Peyer's patch (tissue), 4 donors: ENCODE measurements around the gene USP44. TPM values are rescaled to one million over a fixed set of nuclear protein-coding genes. Genes with fewer than 3 reads are reported as not detected.

Experiments
- DNase-seq, 3 donors: peaks; one replicate each; pipeline ENCODE4 v3.0.0-alpha.2; 2017 to 2019
- H3K27ac ChIP-seq, 4 donors: fragments of 200-600 bp; sonication (generic); one replicate each; pipeline ENCODE4 v1.5.1; 2016 to 2019
- H3K27me3 ChIP-seq, 2 donors: fragments of 200-600 bp; sonication (generic); one replicate each; pipeline ENCODE4 v1.5.1; 2019
- H3K36me3 ChIP-seq, 3 donors: fragments of 200-600 bp; sonication (generic); one replicate each; pipeline ENCODE4 v1.5.1; 2016 to 2019
- H3K4me1 ChIP-seq, 4 donors: fragments of 200-600 bp; sonication (generic); one replicate each; pipeline ENCODE4 v1.5.1; 2016 to 2019
- H3K4me3 ChIP-seq, 4 donors: fragments of 200-600 bp; sonication (generic); 1 replicate in 3 of 4; 2 replicates in 1 of 4; pipeline ENCODE4 v1.5.1; 2016 to 2019; ENCODE audit warnings: mild to moderate bottlenecking in 1 of 4
- H3K9me3 ChIP-seq, 4 donors: fragments of 200-600 bp; sonication (generic); one replicate each; pipeline ENCODE4 v1.5.1; 2016 to 2019; ENCODE audit warnings: mild to moderate bottlenecking in 1 of 4
- POLR2A ChIP-seq, 2 donors: fragments of 450-650 bp; IDR thresholded peaks; one replicate each; pipeline ENCODE4 v1.5.1; 2017; ENCODE audit warnings: antibody characterized with exemption in 2 of 2, mild to moderate bottlenecking in 2 of 2, moderate library complexity in 2 of 2
- total RNA-seq, 4 donors: library from RNA; depleted of rRNA; stranded (reverse); fragments of >200 nt; gene quantifications; one replicate each; pipeline ENCODE4 v1.1.0, GENCODE V29; 2016
- TF ChIP-seq, protein P1 (sequence below), 6 experiments: fragments of 450-650 bp in 4 of 6; fragments of 200-600 bp in 2 of 6; sonication (generic) in 1 of 6; IDR thresholded peaks; one replicate each; pipeline ENCODE4 v1.5.1; 2017 to 2019; ENCODE audit warnings: antibody characterized with exemption in 6 of 6, mild to moderate bottlenecking in 3 of 6, moderate library complexity in 1 of 6

Gene USP44
- total RNA-seq, 4 donors from 2014 or later: 1.2 to 2.9 TPM; not detected in 2

DNA sequence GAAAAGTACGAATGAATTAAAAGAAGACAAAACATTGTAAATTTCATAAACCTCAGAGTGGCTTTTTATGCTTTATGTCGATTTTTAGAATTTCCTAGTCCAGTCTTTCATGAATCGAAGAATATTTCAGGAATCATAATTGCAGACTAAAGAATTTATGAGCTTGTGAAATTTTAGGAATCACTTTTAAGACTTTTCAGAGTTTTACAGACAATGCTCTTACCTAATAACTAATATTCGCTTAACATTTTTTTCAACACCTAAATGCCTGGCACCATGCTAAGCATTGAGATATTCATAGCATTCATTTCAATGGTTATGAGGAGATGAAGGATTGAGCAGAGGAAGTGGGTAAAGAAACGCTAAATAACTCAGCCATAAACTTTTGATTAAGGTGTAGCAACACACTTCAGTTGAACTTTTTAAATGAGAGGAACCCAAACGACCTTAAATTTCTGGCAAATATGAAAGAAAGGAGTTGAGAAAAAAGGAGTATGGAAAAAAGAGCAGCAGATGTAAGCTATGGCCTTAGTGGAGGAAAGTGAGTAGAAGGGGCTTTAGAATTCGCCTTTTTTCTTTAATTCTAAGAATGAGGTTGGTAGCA is 739 bp upstream of the USP44 start:
- Histone ChIP-seq H3K36me3 (no peaks in the 10 kb centered on the region), H3K4me1 (no peaks in the 10 kb centered on the region), H3K9me3 (peaks cover 0 to 6% (median 0%) of the 10 kb centered on the region in 4 donors), H3K4me3 (no peak overlapping the region), H3K27ac (no peak overlapping the region), H3K27me3 (peaks cover 0 to 14% of the 10 kb centered on the region in 2 donors)
- DNase-seq: no peak
- TF ChIP-seq, protein P1, sequence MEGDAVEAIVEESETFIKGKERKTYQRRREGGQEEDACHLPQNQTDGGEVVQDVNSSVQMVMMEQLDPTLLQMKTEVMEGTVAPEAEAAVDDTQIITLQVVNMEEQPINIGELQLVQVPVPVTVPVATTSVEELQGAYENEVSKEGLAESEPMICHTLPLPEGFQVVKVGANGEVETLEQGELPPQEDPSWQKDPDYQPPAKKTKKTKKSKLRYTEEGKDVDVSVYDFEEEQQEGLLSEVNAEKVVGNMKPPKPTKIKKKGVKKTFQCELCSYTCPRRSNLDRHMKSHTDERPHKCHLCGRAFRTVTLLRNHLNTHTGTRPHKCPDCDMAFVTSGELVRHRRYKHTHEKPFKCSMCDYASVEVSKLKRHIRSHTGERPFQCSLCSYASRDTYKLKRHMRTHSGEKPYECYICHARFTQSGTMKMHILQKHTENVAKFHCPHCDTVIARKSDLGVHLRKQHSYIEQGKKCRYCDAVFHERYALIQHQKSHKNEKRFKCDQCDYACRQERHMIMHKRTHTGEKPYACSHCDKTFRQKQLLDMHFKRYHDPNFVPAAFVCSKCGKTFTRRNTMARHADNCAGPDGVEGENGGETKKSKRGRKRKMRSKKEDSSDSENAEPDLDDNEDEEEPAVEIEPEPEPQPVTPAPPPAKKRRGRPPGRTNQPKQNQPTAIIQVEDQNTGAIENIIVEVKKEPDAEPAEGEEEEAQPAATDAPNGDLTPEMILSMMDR (IDR thresholded peaks at IDR 0.05): no peak
- no peak for TF ChIP-seq POLR2A (IDR thresholded peaks at IDR 0.05)

DNA sequence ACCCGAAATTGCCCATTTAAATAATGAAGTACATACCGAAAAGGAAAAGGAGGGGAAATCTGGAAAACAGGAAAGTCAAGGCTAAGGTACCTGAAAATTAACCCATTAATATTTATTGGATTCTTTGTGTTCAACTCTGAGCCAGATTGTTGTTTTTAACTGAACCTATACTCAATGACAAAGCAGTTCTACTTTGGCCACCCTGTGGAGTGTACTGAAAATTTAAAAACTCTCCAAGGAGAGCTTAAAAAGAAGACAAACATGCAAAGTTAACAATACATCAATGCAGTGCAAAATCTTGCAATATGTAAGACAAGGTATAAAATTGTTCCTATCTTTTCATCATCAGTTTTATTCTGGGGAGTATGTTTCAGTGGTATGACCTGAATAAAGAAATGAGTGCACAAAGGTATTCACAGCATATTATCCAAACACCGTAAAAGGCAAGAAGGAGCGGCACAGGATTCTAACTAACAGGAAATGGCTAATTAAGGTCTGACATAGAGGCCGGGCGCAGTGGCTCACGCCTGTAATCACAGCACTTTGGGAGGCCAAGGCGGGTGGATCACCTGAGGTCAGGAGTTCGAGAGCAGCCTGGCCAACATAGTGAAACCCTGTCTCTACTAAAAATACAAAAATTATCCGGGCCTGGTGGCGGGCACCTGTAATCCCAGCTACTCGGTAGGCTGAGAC is 1.7 kb downstream of the USP44 start:
- Histone ChIP-seq H3K27ac (no peak overlapping the region), H3K27me3 (peaks cover 0 to 14% of the 10 kb centered on the region in 2 donors), H3K4me1 (no peaks in the 10 kb centered on the region), H3K36me3 (no peaks in the 10 kb centered on the region), H3K9me3 (peaks cover 0 to 6% (median 0%) of the 10 kb centered on the region in 4 donors), H3K4me3 (peak overlapping the region in 3 of 4 donors; percentile 56 to 79 (median 58))
- TF ChIP-seq POLR2A (IDR thresholded peaks at IDR 0.05): no peak
- TF ChIP-seq, protein P1 (IDR thresholded peaks at IDR 0.05): no peak
- no peak for DNase-seq

DNA sequence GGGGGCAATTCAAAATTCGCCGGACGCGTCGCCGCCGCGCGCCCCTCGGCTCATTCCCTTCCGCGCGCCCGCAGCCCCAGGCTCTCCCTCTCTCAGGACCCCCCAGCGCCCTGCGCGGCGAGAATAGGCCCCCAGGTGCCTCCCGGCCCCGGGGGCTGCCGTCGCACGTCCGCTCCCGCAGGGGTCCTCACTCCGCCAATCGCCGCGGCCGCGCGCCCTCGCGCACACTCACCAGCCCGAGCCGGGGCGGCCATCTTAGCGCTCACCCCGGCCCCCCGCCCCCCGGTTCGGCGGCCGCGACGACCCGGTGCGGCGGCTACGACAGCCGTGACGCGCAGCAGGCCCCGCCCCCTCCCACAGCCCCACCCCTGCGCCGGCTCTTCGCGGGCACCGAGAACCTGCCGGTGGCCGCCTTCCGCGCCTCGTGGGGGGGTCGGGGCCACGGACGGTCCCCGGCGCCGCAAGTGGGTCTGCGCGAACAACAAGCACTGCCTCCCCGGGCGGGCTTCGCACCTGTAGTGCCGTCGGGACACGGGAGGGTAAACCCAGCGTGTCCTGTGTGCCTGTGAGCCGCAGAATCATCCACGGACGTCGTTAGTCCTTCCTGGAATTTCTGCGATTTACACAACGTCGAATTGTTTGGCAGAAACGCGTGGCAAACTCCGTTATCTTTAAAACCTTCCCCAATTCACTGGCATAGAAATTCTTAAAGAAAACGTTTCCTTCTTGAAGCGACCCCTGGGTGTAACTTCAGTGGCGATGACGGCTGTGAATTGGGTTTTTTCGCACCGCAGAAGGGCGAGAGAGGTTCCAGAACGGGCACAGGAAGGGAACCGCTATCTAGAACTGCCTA is 2.5 kb downstream of the USP44 start:
- no peak for TF ChIP-seq POLR2A (IDR thresholded peaks at IDR 0.05)
- DNase-seq: peak; percentile 63 to 75 (median 66)
- Histone ChIP-seq H3K36me3 (no peaks in the 10 kb centered on the region), H3K27ac (peak overlapping the region; percentile 23 to 76 (median 70)), H3K27me3 (peaks cover 0 to 14% of the 10 kb centered on the region in 2 donors), H3K4me1 (no peaks in the 10 kb centered on the region), H3K9me3 (peaks cover 0 to 6% (median 0%) of the 10 kb centered on the region in 4 donors), H3K4me3 (peak overlapping the region; percentile 56 to 79 (median 58))

DNA sequence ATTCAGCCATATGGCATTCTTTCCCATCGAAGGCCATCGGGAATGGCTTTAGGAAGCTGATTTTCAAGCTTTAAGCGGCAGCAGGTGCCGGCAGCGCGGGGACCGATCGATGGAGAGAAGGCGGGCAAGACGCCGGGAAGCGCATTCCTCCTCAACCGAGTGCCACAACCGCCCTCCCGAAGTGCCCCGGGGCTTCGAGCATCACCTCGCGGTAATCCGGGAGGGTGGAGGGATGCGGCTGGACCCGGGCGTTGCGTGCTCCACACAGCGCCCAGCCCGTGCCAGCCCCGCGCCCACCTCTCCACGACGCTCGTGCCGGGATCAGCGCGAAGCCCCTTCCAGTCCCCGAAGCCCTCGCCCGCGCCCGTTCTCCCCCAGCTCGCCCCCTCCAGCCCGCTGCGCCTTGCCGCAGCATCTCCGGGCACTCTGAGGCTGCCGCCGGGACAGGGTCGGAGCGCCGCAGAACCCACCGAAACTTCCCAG is 3.2 kb downstream of the USP44 start:
- DNase-seq: peak in 2 of 3 donors; percentile 51 to 54
- H3K36me3 ChIP-seq: no peaks in the 10 kb centered on the region
- peaks cover 0 to 14% of the 10 kb centered on the region in 2 donors for H3K27me3 ChIP-seq
- TF ChIP-seq POLR2A (IDR thresholded peaks at IDR 0.05): no peak
- TF ChIP-seq, protein P1 (IDR thresholded peaks at IDR 0.05): no peak
- H3K9me3 ChIP-seq: peaks cover 0 to 6% (median 0%) of the 10 kb centered on the region in 4 donors
- peak overlapping the region; percentile 23 to 76 (median 70) for H3K27ac ChIP-seq
- H3K4me3 ChIP-seq: peak overlapping the region; percentile 56 to 79 (median 58)
- no peaks in the 10 kb centered on the region for H3K4me1 ChIP-seq

DNA sequence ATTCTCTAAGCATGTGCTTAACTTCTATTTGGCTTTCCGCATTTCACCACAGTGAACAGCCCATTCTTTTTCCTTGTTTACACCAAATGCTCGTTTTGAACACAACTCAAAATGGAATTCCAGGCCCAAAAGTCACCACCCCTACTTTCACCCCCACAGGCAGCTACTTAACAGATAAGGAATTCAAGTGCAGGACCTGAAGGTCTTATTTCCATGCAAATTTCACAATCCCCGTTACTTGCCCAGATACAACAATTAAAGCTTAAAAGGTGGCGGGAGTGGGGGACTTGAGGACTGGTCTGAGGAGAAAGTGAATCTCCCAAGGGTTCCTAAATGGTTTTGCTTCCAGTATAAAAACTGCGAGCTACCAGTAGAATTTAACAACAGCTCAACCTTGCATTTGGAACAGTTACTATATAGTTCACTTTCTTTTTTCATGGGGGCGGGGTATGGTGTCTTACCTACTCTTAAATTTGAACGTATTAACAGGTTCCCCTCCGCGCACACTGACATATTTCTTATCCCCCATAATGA is 3.7 kb downstream of the USP44 start:
- peak overlapping the region in 3 of 4 donors; percentile 23 to 72 (median 69) for H3K27ac ChIP-seq

More for the DNA sequence above, 3.7 kb downstream of the USP44 start:
- Histone ChIP-seq H3K36me3 (no peaks in the 10 kb centered on the region), H3K4me1 (no peaks in the 10 kb centered on the region), H3K27me3 (peaks cover 0 to 14% of the 10 kb centered on the region in 2 donors), H3K9me3 (peaks cover 0 to 6% (median 0%) of the 10 kb centered on the region in 4 donors), H3K4me3 (peak overlapping the region; percentile 56 to 79 (median 58))
- TF ChIP-seq, protein P1 (IDR thresholded peaks at IDR 0.05): no peak
- no peak for TF ChIP-seq POLR2A (IDR thresholded peaks at IDR 0.05)
- no peak for DNase-seq
